CD4-positive, alpha-beta T cell treated with Interleukin-6 for 4 hours (primary cell): ENCODE results near the gene EPHA2.
A peak's percentile ranks its signal among the peaks of the same experiment; 100 is the strongest.
"Not testable (repeated sequence)": the region's sequence is repeated elsewhere in the genome, so short reads cannot be mapped to it uniquely, and the experiment has no call there.

ENCODE experiments used
- DNase-seq: peaks from one replicate; pipeline ENCODE4 v3.0.0-alpha.2; 2020; ENCODE audit warnings: mixed read lengths

The EPHA2 gene

DNA sequence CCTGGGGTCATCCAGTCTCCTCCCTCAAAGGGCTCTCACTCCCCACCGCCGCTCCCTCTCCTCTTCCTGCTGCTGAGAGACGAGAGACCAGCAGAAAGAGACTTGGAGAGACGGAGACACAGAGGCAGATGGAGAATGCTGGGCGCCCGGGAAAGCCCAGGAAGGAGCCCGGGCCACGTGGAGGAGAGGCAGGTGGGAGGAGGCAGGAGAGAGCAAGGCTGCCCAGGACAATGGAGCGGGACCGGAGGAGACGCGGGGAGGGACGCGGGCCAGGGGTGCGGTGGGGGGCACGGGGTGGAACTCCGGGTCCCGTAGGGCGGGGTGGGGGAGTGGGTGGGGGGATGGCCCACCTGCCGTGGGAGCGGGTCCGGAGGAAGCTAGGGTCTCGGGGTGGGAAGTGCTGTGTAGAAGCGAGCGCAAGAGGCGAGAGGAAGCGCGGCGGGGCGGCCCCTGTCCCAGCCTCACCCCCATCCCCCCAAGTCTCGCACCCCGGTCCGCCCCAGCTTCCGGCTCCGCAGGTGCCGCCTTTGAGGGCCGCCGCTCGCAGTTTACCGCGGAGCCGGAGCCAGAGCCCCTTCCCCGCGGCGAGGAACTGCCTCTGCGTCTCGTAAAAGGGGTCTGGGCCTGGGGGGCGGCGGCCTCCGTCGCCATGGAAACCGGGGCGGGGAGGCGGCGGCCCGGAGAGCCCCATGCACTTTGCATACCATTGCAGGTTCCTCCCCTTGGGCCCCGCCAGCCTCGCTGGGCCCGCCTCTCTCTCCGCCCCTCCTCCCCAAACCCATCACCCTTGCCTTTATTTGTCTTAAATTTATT lies 11.7 kb upstream of the EPHA2 start:
- peak; percentile 74 for DNase-seq

GRCh38 chr1:16166117-16166516 lies 10.2 kb upstream of the EPHA2 start:
- DNase-seq = no peak

GRCh38 chr1:16165548-16165947 lies 9.7 kb upstream of the EPHA2 start:
- DNase-seq = peak; percentile 25

DNA sequence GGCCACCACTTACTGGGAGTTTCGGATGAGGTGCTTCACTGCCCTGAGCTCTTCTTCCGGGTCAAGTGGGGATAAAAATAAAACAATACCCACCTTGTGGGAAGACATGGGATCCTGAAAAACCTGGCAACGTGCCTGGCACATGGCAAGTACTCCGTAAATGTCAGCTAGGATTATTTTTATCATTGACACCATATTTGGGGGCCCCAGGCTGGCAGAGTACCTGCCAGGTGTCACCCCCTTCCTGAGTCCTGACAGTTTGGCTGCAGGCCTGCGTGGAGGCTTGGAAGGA lies 9.2 kb upstream of the EPHA2 start:
- DNase-seq = no peak

DNA sequence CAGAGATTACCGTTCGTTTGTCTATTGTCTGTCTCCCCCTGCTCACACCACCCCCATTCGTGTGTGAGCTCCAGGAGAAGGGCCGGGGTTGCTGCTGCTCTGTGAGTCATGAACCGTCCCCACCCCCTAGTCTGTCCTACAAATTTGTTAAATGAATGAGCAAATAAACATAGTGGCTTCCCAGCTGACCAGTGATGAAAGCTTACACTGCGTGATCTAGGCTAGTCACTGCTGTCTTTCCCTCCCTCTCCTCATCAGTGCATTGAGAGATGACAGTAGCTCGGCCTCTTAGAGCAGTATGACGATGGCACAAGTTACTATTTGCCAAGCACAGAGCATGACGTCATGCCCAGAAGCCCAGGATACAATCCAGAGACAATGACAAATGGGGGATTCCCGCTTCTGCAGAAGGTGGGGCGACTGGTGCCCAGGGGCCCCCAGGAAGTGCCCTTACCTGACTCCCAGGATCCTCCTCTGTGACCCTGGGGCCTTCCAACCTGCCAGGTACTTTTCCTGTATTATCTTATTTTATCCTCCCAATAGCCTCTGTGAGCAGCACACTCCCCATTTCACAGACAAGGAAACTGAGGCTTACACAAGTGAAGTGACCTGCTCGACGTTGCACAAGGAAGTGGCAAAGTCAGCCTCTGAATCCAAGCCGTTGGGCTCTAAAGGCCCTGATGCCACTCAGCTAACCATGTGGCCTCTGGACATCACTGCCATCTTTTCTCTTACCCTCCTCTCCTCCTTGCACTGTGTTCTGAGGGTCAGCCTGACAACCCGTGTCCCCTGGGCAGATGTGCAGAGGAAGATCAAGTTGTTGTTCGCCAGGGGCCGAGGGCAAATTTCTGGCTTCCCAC lies 8.6 kb upstream of the EPHA2 start:
- DNase-seq = no peak

- not testable (repeated sequence) for DNase-seq
Measured at GRCh38 chr1:16163608-16164212, 7.8 kb upstream of the EPHA2 start.

GRCh38 chr1:16162163-16162822 lies 6.4 kb upstream of the EPHA2 start:
- peak; percentile 80 for DNase-seq

GRCh38 chr1:16161717-16162116 lies 5.8 kb upstream of the EPHA2 start:
- DNase-seq = no peak

DNA sequence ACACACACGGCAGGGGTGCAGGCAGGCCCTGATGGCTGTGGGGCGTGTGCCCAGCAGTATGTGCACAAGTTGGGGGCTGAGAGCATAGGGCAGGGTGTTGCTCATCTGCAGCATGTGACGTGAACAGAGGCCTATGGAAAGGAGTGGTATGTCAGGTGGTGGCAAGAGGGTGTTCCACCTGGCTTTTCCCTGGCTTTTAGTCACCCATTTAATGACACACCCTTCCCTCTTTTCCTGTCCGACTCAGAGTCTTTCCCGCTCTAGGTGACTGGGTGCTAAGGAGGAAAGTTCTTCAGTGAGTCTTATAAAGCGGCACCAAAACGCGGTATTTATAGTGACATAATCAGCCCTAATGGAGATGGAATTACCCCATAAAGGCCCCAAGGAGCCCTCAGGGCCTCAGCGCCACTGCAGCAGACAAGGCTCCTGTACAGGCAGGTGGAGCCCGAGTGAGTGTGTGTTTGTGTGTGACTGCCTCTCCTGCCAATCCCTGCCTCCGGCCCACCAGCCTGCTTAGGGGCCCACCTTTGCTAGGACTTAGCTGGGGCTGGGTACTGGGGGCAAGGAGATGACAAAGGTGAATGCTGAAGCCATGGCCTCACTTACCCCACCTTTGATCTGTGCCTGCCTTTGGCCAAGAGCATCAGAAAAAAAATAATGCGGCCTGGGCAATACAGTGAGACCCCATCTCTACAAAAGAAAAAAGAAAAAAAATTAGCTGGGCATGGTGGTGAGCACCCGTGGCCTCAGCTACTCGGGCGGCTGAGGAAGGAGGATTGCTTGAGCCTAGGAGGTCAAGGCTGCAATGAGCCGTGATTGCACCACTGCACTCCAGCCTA lies 3.3 kb upstream of the EPHA2 start:
- DNase-seq = no peak

DNA sequence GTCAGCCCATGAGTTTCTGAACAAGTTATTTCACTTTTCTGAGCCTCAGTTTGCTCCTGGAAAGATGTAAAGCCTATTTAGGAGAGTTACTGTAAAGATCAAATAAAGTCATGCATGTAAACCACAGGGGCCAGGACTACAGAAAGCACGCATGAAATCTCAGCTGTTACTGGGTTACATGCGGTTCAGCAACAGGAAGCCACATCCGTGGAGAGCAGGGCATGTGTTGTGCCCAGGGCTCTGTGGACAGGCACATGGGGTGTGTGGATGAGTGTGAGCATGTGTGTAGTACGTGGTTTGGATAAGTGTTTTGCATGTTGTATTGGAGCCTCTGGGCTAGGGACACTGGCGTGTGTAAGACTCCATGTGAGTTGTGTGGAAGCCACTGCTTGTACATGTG lies 2.2 kb upstream of the EPHA2 start:
- DNase-seq = peak; percentile 63

DNA sequence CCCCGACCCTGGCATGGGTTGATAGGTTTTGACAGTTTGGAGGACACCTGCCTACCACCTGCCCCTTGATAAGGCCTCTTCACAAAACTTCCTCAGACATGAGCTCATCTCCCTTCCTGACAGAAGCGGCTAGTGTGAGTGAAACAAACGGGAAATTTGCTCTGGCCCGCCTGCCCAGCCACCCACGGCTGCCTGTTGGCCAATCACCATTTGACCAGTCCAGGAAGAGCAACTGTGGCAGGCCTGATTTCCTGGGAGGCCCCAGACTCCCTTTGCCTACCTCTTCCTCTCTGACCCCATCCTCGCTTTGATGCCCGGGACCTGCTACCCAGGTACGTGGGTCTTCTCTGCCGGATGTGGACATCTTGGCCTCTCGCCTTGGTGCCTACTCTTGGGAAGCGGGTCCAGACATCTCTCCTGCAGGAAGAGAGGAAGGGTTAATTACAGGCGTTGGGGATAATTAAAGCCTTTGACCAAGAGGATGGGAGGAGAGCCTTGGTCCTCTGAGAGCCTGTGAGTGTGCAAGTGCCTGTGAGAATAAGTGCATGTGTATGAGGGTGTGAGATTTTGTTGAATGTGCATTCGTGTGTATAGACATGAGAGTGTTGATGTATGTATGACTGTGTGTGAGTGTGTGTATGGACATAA lies 1.1 kb upstream of the EPHA2 start:
- no peak for DNase-seq

DNA sequence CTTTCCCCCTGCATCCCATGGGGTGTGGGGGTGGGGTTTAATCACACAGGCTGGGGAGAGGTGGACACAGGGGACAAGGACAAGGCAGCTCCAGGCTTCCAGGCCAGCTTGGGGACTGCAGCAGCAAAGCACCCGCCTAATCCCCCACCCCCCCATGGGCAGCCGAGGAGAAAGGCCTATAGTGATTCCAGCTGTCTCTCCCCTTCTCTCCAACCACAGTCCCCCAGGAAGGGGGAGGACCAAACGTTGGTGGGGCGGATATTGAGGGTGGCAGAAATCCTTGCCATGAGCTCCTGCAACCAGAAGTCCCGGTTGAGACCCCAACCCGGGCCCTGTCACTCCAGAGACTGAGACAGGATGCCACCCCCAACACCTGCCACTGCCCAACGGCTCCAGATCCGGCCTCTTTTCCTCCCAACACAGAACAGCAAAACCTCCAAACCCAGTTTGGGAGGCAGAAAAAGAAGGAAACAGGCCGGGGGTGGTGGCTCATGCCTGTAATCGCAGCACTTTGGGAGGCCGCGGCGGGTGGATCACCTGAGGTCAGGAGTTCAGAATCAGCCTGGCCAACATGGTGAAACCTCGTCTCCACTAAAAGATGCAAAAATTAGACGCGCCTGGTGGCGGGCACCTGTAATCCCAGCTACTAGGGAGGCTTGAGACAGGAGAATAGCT lies 1.7 kb downstream of the EPHA2 start:
- no peak for DNase-seq

DNA sequence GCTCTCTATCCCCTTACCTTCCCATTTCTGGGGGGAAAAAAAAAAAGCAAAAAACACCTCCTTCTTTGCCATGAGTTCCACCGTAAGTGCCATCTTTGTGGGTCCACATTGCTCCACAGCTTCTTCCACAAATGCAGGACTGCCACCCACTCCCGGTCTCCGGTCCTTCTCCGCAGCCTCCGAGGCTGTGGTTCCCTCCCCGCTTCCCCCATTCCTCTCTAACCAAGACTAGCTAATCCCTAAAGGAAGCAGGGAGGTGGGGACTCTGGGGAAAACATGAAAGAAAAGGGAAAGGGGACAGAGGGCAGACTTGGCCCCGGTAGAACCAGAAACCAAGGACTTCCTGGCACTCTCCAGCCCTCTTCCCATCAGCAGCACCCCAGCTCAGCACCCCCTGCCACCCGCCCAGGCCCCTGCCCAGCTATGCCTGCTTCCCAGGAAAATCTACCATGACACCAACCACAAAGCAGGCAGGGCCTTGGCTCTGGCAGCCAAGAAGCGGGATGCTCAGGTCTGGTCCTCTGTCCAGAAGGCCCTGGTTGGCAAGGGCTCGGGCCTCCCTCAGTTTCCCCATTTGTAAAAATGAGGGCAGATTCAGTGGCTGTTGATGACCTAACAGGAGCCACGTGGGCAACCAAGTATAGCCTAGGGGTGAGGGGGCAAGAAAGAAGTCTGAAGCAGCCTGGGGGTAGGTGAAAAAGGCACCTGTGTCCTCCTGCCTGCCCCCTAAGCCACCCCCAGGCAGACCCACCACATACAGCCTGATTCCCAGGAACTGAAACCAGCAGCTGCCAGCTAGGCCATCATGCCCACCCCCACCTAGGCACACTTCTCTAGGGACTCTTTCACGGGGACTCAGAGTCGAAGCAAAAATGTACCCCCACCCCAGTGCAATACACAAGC lies 2.5 kb downstream of the EPHA2 start:
- DNase-seq = no peak

GRCh38 chr1:16152481-16153087 lies 3.3 kb downstream of the EPHA2 start:
- DNase-seq = no peak

GRCh38 chr1:16151995-16152384 lies 3.9 kb downstream of the EPHA2 start:
- no peak for DNase-seq

- DNase-seq = no peak
Measured at GRCh38 chr1:16151196-16151994, 4.5 kb downstream of the EPHA2 start.

GRCh38 chr1:16150508-16150907 lies 5.4 kb downstream of the EPHA2 start:
- DNase-seq = no peak

DNA sequence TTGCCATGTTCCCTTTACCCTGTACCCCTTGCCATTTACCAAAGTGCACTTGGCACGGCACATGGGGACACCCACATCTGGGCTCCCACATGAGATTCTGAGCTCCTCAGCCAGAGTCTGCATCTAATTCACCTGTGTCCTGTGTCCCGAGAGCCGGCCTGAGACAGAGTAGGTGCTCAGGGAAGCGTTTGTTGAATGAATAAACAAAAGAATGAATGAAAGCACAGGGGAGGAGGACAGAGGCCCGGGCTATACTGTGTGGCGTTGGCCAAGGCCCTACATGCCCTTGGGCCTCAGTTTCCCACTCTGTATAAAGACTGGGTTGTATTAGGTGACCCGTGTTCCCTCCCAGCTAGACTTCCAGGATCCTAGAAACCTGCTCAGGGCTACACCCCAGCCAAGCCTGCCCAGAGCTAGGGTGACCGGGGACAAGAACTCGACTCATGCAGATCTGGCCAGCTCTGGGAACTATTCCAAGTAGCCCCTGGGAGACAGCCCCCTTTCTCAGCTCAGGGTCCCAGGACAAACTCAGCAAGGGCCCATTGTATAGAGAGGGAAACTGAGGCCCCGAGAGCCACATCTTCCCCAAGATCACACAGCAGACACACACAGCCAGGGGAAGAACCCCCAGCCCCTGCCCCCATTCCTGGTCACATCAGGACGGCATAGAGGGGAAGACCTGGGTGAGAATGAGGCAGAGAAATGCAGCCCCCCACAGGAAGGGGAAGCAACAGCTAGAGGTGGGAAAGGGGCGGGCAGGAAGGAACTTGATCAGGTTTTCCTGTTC lies 6.0 kb downstream of the EPHA2 start:
- no peak for DNase-seq
